ENCODE measurements around the gene IFITM1. TPM values are rescaled to one million over a fixed set of nuclear protein-coding genes. Genes with fewer than 3 reads are reported as not detected.

The IFITM1 gene
- total and polyA plus RNA-seq, 2 of the 8 experiments (the other 6 are each of a cell fraction or from before 2014, with no cell fraction given): 394 to 1,464 TPM

DNA sequence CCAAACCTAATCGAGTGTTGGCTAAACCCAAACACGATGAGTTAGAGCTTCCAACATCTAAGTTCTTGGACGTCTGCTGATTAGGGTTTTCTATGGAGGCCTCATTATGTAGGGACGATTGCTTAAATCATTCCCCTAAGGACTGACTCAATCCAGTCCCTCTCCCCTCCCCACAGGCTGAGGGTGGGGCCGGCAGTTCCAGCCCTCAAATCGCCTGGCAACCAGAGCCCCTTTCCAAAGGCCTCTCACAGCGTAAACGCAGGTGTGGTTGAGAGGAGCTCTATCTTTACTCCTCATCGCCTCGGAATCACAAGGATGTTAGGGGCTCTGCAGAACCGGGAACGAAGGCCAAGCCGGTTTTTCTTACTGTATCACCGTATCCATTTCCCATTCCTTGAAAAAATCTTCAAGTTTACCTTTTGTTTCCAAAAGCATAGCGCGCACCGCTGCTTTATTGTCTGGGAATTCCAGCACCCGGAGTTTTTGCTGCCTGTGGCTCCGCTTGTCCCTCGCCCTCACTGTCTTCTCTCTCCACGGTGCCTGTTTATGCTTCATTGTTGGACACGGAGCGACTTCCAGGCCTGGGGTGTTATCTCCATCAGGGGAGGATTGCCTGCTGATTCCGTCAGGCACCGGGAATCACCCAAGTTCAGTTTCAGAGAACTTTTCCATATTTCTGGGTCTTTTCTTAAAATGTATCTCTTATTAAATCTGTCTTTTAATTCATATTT is 20.6 kb downstream of the IFITM1 start (continued):
- TF ChIP-seq GTF2F1 (IDR thresholded peaks at IDR 0.05; ENCODE audit: borderline replicate concordance, low read depth, low read length) (no peak), EGR1 (IDR thresholded peaks at IDR 0.05; ENCODE audit: borderline replicate concordance, low read depth, low read length) (no peak), TEAD4 (IDR thresholded peaks at IDR 0.05; ENCODE audit: low read depth, low read length) (no peak), SRF (IDR thresholded peaks at IDR 0.05; ENCODE audit: low read depth, low read length) (no peak), JUN (IDR thresholded peaks at IDR 0.05; ENCODE audit: low read depth, low read length) (no peak), CHD2 (IDR thresholded peaks at IDR 0.05; ENCODE audit: low read length) (no peak), RNF2 (IDR thresholded peaks at IDR 0.05; ENCODE audit: borderline replicate concordance, low read depth, low read length, missing control alignments, poor library complexity, severe bottlenecking) (no peak), POLR2A (IDR thresholded peaks at IDR 0.05; ENCODE audit: control extremely low read depth in 1 of 2, low read depth in 2 of 2, low read length in 2 of 2) (peak in 1 of 2 experiments; percentile 70; a peak in 2 of 3 replicates), BACH1 (IDR thresholded peaks at IDR 0.05; ENCODE audit: low read length) (no peak), NANOG (IDR thresholded peaks at IDR 0.05; ENCODE audit: insufficient read depth, low read depth, low read length, poor library complexity, severe bottlenecking) (no peak), SP4 (IDR thresholded peaks at IDR 0.05; ENCODE audit: low read length) (no peak), SUZ12 (IDR thresholded peaks at IDR 0.05; ENCODE audit: low read length) (no peak), TBP (IDR thresholded peaks at IDR 0.05; ENCODE audit: low read depth, low read length) (peak; percentile 59; the same call in 1 of the 2 replicates), KDM1A (IDR thresholded peaks at IDR 0.05; ENCODE audit: borderline replicate concordance, low read length) (no peak)
- TF ChIP-seq, protein P1, sequence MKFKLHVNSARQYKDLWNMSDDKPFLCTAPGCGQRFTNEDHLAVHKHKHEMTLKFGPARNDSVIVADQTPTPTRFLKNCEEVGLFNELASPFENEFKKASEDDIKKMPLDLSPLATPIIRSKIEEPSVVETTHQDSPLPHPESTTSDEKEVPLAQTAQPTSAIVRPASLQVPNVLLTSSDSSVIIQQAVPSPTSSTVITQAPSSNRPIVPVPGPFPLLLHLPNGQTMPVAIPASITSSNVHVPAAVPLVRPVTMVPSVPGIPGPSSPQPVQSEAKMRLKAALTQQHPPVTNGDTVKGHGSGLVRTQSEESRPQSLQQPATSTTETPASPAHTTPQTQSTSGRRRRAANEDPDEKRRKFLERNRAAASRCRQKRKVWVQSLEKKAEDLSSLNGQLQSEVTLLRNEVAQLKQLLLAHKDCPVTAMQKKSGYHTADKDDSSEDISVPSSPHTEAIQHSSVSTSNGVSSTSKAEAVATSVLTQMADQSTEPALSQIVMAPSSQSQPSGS (IDR thresholded peaks at IDR 0.05; ENCODE audit: low read length): no peak
- TF ChIP-seq, protein P2, sequence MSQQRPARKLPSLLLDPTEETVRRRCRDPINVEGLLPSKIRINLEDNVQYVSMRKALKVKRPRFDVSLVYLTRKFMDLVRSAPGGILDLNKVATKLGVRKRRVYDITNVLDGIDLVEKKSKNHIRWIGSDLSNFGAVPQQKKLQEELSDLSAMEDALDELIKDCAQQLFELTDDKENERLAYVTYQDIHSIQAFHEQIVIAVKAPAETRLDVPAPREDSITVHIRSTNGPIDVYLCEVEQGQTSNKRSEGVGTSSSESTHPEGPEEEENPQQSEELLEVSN (IDR thresholded peaks at IDR 0.05): no peak
